ENCODE data around the gene MAP2K3. TPM values are rescaled to one million over a fixed set of nuclear protein-coding genes. Genes with fewer than 3 reads are reported as not detected.

The MAP2K3 gene
- total and polyA plus RNA-seq, 2 of the 4 experiments (the other 2 are of a cell fraction): 23.5 to 82.2 TPM

- ATAC-seq (ENCODE audit: low read depth) (peak; percentile 2; the same call in 1 of the 2 replicates), DNase-seq (peak; percentile 40)
- H3K27me3 ChIP-seq (ENCODE audit: control insufficient read depth, insufficient read depth, low read length): no peaks in the 10 kb centered on the region
- TF ChIP-seq FOS (IDR thresholded peaks at IDR 0.05; ENCODE audit: low read depth, low read length) (no peak), MXI1 (IDR thresholded peaks at IDR 0.05; ENCODE audit: borderline replicate concordance, low read depth, low read length) (peak; percentile 57; the same call in 1 of the 2 replicates)
- POLR2A ChIA-PET (ENCODE audit: unreplicated experiment): no interaction called here
- H4K20me1 ChIP-seq (ENCODE audit: insufficient read depth, low read length): peaks cover 97% of the 10 kb centered on the region
- H3K9ac ChIP-seq (ENCODE audit: low read depth, low read length): no peak overlapping the region
- no peak overlapping the region for H4K8ac ChIP-seq (ENCODE audit: low read depth in 2 of 2, low read length in 2 of 2)
- peaks cover 33% of the 10 kb centered on the region for H3K36me3 ChIP-seq (ENCODE audit: control insufficient read depth, insufficient read depth, low read length)
- no TSS peak for BruUV-seq (replicated peaks)
- no peak overlapping the region for H4K5ac ChIP-seq (ENCODE audit: low read depth, low read length)
- H2AK9ac ChIP-seq (replicated peaks; ENCODE audit: low read depth, low read length, poor library complexity): no peak overlapping the region
- H2BK15ac ChIP-seq (ENCODE audit: low read depth, low read length): no peak overlapping the region
- H3K23ac ChIP-seq (ENCODE audit: low read depth, low read length): no peak overlapping the region
- H3K4me1 ChIP-seq (ENCODE audit: control insufficient read depth, insufficient read depth, low read length): peaks cover 13% of the 10 kb centered on the region
- H4K91ac ChIP-seq (ENCODE audit: insufficient read depth, low read depth, low read length): no peak overlapping the region
- dilution Hi-C loops (cut with HindIII; ENCODE audit: low sequenced_read_pairs, unreplicated experiment): no loop called here
- WGBS, 2 experiments (ENCODE audit: extremely low coverage in 2 of 2, insufficient read length in 1 of 2): 65% methylated on average over 21 of the region's 22 CpGs; no CpG with 5 or more reads in 1 of the 2 experiments
- H2BK5ac ChIP-seq (ENCODE audit: low read depth, low read length, poor library complexity, severe bottlenecking): no peak overlapping the region
- H2AFZ ChIP-seq (replicated peaks; ENCODE audit: low read length, poor library complexity): no peak overlapping the region
- no peak overlapping the region for H3K18ac ChIP-seq (ENCODE audit: low read depth, low read length)
- H2BK120ac ChIP-seq (ENCODE audit: low read depth, low read length): no peak overlapping the region
- no peak overlapping the region for H3K14ac ChIP-seq (replicated peaks; ENCODE audit: low read depth, low read length)
- H3K4ac ChIP-seq (ENCODE audit: low read depth, low read length): no peak overlapping the region
- no peak overlapping the region for H3K4me2 ChIP-seq (ENCODE audit: low read depth, low read length)
- H3K56ac ChIP-seq (ENCODE audit: extremely low read depth, insufficient read depth, low read length): no peak overlapping the region
- in situ Hi-C loops (cut with MboI; ENCODE audit: low sequenced_read_pairs): no loop called here
- CTCF ChIA-PET: interaction anchor here (0.5 kb wide), 1 partner anchor 195 kb away, joined by 3 read pairs; no protein-coding TSS in a partner anchor
- no peak overlapping the region for H3K27ac ChIP-seq (ENCODE audit: insufficient read depth, low read length)
- H2BK20ac ChIP-seq (ENCODE audit: low read depth, low read length): no peak overlapping the region
- H2AK5ac ChIP-seq (ENCODE audit: low read depth, low read length): no peak overlapping the region
- H3K9me1 ChIP-seq (ENCODE audit: insufficient read depth, low read length): no peaks in the 10 kb centered on the region; the same call in 1 of the 2 replicates
- intact Hi-C loops (cut with micrococcal nuclease): no loop called here
- H3K9me3 ChIP-seq (ENCODE audit: control insufficient read depth, insufficient read depth, low read length): peaks cover 3% of the 10 kb centered on the region; the same call in 1 of the 2 replicates
- H3K4me3 ChIP-seq (ENCODE audit: insufficient read depth, low read depth, low read length): no peak overlapping the region
- H3K79me1 ChIP-seq (ENCODE audit: low read depth in 1 of 2, low read length in 2 of 2): peaks cover 15 to 43% of the 10 kb centered on the region in 2 experiments
These were observed 11.8 kb downstream of the MAP2K3 start for GRCh38 chr17:21296097-21297025.
